ENCODE results near the gene SLC23A1. TPM values are rescaled to one million over a fixed set of nuclear protein-coding genes. Genes with fewer than 3 reads are reported as not detected.
"Not testable (repeated sequence)": the region's sequence is repeated elsewhere in the genome, so short reads cannot be mapped to it uniquely, and the experiment has no call there.

SLC23A1 gene
- total RNA-seq, 1 experiment from 2014 or later: not detected

DNA sequence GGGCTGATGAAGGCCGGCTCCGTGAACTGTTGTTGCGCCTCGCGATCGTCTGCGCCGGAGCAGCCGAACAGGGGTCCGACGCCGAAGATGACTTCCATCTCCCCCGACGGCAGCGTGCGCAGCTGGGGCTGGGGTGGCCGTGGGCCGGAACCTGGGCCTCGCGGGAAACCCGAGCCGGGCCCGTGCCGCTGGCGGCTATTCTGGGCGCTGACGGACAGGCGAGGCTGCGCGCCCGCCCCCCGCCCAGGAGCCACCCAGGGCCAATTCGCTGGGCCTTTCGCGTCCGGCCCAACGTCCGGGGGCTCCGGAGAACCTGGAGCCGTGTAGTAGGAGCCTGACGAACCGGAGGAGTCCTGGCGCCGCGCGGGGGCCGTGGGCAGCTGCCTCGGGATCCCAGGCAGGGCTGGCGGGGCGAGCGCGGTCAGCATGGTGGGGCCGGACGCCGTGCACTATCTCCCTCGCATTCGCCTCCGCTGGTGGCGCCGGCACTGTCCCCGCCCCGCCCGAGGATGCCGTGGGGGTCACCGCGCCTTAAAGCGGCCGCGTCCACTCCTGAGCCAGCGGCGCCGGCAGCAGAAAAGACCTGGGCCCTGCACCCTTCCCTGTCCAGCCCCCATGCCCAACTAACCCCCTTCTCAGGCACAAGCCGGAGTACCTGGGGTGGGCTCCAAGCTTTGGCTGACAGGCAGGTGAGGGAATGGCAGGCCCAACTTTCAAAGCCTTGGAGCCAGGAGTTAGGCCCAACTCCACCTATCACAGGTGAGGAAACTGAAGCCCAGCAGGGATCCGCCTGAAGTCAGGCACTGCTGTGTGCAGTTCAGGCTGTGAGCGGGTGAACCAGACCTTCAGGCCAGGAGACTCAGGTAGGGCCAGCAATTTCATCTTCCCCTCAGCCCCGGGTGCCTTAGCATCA lies 11.8 kb upstream of the SLC23A1 start, which contains the start of gene PROB1:
PROB1 (minus strand) TSS at position 451 of the 913 bp plus-strand sequence; CDS start at position 428, 23 bp downstream.
- no peak within 1 kb of the TSS for H3K4me3 ChIP-seq
- DNase-seq: no peak
- no peaks in the 10 kb centered on the region for H3K36me3 ChIP-seq
- no peaks in the 10 kb centered on the region for H3K9me3 ChIP-seq
- H3K27me3 ChIP-seq: no peaks in the 10 kb centered on the region

DNA sequence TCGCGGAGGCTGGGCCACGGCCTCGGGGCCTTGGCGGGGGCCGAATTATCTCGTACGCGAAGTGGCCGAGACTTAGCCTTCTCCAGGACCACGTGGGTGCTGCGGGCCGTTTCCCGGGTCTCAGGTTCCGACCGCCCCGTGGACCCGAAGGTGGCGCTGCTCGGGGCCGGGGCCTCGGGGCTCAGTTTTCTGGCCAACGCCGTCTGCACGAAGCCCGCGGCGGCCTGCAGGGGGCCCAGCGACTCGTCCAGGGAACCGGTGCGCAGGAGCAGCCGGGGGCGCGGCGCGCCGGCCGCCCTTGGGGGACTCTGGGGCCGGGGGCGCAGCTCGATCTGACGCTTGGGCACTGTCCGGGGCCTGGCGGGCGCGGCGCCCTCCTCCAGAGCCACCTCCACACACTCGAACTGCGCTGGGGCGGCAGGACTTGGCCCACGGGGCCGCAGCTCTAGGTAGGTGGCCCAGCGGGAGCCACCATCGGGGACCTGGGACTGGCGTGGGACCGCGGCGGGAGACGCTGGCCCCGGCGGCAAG lies 11.1 kb upstream of the SLC23A1 start:
- Histone ChIP-seq H3K36me3 (no peaks in the 10 kb centered on the region), H3K4me3 (no peak overlapping the region)

DNA sequence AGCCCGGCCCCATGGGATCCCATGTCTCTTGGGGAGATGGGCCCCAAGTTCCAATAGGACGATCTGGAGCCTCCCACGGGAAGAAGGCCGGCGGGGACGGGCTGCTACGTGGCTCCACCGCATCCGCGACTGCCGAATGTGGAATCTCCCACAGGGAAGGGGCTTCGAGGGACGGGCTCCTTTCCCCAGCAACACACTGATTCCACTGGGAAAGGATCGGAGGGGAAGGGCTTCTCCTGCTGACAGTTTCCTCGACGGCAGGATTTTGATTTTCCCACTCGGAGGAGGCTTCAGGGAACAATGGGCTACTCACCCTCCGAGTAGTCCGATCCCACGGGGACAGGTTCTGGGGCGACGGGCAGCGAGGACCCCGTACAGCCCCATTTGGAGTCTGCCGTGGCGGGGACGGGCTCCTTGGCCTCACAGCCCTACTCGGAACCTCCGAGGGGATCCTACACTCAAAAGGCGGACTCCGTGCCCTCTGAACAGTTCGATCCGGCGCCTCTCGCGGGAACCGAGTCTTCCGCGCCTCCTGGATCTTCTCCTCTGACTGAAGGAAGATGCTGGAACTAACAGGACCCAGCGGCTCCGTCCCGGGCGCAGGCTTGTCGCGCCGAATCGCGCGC lies 10.5 kb upstream of the SLC23A1 start:
- no peaks in the 10 kb centered on the region for H3K36me3 ChIP-seq
- no peaks in the 10 kb centered on the region for H3K27me3 ChIP-seq
- H3K9me3 ChIP-seq: no peaks in the 10 kb centered on the region
- no peak for DNase-seq
- no peak overlapping the region for H3K4me3 ChIP-seq

More for the DNA sequence above, 11.1 kb upstream of the SLC23A1 start:
- Histone ChIP-seq H3K27me3 (no peaks in the 10 kb centered on the region), H3K9me3 (no peaks in the 10 kb centered on the region)
- DNase-seq: no peak

DNA sequence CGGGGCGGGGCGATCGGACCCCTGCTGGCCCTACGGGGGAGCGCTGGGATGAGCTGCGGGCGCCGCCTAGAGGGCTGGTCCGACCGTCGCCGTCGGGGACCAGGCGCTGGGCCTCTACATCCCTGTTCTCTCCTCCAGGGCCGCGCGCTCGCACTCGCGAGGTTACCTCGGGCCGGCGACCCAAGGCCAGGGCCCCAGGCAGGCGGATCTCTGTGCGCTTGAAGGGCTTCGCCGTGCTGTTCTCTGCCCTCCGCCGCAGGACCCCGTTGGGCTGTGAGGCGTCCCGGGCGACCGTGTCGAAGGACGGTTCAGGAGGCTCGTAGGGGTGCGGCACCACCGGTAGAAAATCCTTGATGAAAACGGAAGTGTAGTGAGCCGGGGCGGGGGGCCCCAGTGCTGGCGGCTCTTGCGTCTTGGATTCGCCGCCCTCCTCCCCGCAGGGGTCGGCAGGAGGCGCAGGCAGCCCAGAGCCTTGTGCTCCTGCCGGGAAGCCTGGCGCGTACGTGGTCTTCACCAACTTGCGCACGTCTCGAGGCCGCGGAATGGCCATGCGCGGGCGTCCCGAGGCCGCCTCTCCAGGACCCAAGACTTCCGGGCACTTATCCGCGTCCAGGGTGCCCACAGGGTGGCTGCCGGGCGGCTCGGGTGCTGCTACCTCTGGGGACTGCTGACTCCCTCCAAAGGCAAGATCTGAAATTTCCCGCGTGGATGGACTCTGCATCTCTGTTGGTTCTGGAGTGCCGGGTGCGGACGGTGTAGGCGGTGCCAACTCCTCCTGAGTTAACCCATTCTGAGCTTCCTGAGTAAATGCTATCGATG lies 9.8 kb upstream of the SLC23A1 start:
- H3K9me3 ChIP-seq: no peaks in the 10 kb centered on the region
- DNase-seq: peak; percentile 68
- no peaks in the 10 kb centered on the region for H3K36me3 ChIP-seq
- H3K4me3 ChIP-seq: no peak overlapping the region
- H3K27me3 ChIP-seq: no peaks in the 10 kb centered on the region

DNA sequence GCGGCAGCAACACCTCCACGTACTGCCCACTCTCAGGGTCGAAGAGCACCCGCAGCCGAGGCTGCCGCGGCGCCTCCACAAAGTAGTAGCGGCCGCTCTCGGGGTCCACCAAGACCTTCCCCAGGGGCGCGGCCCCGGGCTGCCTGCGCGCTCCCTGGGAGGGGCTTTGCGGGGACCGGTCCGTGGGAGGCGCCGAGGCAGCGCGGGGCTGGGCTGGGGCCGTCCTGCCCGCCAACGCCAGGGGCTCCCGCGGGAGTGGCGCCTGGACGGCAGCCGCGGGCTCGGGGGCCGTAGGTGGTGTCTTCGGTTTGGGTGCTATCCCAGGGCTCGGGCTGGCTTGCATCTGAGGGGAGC lies 9.2 kb upstream of the SLC23A1 start:
- Histone ChIP-seq H3K36me3 (no peaks in the 10 kb centered on the region), H3K9me3 (no peaks in the 10 kb centered on the region), H3K27me3 (no peaks in the 10 kb centered on the region), H3K4me3 (no peak overlapping the region)
- DNase-seq: no peak

DNA sequence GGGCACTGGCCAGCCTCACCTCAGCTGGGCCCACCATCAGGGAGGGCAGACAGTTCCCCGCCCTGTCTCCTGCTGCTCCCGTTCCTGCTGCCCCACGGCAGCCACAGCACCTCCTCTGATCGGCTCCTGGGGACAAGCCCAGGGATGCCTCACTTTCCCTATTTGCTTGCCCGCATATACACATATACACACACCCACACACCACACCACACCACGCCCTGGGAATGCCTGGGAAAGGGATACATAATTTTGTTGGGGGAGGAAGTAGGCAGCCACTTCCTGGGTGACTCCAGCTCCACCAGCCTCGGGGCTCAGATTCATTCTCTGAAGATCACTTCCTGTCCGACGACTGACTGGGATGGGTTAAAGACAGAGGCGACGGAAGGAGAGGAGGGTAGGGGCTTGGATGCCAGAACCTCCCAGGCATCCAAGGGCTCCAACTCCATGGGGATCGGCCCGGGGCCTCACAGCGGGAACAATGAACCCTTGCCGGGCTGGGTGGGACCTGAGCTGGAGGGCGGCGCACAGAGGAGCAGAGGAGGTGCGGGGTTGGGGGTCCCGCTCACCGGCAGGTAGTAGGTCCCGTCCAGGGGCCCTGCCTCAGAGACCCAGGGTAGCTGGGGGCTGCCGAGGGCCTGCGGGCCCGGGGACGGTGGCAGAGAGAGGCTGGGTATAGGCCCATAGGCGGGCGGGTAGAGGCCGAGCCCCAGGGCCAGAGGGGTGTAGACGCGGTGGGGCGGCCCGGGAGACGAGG lies 8.7 kb upstream of the SLC23A1 start:
- Histone ChIP-seq H3K4me3 (no peak overlapping the region), H3K9me3 (no peaks in the 10 kb centered on the region), H3K27me3 (no peaks in the 10 kb centered on the region), H3K36me3 (no peaks in the 10 kb centered on the region)
- DNase-seq: peak; percentile 61

DNA sequence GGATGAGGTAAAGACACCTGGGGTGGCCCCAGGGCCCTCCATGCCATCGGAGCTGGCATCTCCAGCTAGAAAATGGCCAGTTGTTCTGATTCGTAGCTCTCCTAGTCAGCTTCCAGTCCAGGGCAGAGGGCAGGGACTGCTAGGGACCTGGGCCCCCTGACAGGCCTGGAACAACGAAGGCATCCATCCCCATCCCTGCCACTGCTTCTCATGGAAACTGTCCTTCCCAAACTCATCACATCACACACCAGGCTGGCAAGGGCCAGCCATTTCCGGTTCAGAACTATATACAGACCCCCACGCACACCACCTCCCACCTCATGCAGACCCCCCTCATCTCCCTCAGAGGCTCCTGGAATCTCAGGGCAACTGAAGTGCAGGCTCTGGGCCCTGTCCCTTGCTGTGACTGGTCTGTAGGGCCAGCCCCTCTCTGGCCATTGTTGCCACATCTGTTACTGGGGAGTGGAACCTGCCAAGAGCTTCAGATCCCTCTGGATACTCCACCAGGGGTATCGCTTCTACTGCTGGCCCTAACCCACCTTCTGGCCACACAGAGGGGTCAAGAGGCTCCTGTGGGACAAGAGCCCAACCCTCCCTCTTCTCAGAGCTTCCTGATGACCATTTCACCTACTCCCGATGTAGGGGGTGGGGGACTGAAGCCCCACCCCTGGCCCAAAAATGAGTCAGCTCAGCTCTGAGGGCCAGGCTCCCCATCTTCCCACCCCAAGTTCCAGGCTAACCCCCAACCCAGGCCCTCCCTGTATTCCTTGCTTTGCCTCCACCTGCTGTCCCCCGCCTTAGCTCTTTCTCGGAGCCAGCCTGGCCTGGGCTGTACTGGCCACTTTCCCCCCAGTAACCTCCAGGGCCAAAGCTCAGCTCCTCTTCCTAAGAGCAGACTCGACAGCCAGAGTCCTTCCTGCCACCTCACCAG lies 7.8 kb upstream of the SLC23A1 start:
- DNase-seq: no peak
- H3K9me3 ChIP-seq: no peaks in the 10 kb centered on the region
- H3K4me3 ChIP-seq: no peak overlapping the region
- no peaks in the 10 kb centered on the region for H3K36me3 ChIP-seq
- no peaks in the 10 kb centered on the region for H3K27me3 ChIP-seq

DNA sequence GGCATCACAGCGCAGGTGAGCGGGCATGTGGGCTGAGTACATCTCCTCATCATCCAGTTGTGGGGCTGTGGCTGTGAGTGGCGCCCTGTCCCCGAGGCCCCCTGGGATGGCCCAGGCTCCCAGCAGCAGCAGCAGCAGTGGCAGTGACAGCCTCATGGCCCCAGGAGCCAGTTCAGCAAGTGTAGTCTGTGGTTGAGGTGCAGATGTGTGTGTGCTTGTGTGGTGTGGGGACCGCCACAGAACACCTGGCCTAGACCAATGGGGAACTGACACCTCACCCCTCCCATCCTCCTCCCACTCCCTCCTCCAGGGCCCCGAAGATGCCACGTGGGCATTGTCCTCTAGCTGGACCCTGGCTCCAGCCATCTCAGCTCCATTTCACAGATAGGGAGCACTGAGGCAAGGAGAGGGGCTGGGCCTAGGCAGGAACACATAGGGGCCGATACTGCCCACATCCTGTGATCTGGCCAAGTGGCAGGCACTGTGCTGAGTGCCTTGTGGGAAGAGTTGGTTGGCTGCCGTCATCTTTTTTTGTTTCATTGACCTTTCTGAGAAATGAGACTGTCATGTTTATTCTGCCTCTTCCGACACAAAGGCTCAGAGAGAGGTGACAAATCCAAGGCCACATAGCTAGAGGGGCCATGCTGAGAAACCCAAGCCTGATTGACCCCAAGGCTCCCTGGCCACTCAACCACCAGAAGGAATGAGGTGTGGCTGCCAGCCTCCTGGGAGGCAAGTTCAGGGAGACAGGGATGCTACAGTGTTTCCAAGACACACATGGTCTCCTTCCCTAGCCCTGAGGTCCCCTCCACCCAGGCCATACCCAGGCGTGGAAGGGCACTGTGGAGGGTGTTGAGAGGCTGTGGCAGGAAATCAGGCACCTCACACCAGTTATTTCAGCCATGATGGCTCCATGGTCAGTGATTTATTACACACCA lies 6.9 kb upstream of the SLC23A1 start, which contains the start of gene MZB1:
MZB1 (minus strand) TSS at position 213 of the 938 bp plus-strand sequence; CDS start at position 156, 57 bp downstream.
- no peak within 1 kb of the TSS for H3K4me3 ChIP-seq
- DNase-seq: no peak
- no peaks in the 10 kb centered on the region for H3K9me3 ChIP-seq
- no peaks in the 10 kb centered on the region for H3K27me3 ChIP-seq
- H3K36me3 ChIP-seq: no peaks in the 10 kb centered on the region

DNA sequence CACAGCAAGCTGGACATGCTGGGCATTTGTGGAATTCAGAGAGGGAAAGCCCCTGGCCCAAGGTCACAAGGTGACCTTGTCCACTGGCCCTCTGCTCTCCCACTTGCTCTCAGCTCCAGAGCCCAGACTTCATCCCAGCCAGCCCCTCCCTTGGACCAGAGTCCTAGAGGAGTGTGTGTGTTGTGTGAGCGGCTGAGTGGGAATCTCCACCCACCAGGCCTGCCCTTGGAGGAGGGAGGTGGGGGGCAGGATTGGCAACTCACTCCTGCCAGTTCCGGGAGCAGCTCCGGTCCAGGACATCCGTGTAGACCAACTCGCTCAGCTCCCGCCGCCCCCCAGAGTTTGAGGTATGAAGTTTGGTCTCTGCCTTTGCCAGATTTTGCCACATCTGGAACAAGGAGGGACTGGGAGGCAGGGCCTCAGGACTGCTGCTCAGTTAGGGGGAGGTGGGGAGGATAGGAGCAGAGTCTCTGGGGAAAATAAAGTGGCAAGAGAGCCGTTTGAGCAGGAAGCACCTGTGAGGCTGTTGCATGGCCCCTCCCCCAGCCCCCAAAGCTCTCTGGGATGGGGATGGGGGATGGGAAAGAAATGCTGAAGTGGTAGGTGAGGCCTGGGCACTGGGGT lies 5.2 kb upstream of the SLC23A1 start:
- Histone ChIP-seq H3K9me3 (no peaks in the 10 kb centered on the region), H3K27me3 (no peaks in the 10 kb centered on the region), H3K4me3 (no peak overlapping the region), H3K36me3 (no peaks in the 10 kb centered on the region)
- DNase-seq: no peak

DNA sequence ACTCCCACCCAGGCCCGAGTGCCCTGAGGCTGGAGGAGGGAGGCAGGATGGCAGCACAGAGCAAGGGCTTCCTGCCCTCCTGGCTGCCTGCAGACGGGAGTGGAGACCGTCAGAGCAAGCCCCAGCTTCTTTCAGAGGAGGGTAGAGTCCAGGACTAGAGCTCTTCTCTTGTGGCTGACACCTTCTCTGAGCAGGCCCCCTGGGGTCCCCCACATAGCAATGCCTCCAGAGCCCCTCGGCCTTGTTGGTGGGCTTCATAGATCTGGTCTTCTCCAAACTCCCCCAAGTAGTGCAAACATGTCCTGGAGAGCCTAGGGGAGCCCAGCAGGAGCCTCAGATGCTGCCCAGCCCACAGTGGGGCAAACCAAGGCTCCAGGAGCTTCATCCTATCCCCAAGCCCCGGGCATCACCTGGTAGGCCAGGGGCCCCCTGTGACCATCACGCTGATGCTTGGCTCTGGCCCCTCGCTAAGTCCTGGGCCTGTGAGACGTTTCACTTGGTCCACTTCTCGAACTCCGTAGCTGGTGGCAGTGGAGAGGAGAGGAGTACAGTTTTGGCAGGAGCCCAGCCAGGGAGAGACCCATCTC lies 4.6 kb upstream of the SLC23A1 start:
- H3K9me3 ChIP-seq: no peaks in the 10 kb centered on the region
- no peaks in the 10 kb centered on the region for H3K27me3 ChIP-seq
- no peak overlapping the region for H3K4me3 ChIP-seq
- no peaks in the 10 kb centered on the region for H3K36me3 ChIP-seq
- DNase-seq: no peak

DNA sequence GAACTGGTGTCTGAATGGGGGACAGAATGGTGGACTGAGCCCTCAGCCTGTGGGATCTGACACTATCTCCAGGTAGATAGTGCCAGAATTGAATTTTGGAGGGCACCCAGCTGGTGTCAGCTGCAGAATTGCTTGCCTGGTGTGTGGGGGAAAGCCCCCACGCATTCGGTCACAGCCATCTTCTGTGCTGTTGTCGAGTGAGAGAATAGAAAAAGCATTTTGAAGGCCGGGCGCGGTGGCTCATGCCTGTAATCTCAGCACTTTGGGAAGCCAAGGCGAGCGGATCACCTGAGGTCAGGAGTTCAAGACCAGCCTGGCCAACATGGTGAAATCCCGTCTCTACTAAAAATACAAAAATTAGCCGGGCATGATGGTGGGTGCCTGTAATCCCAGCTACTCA lies 3.9 kb upstream of the SLC23A1 start:
- H3K4me3 ChIP-seq, H3K27me3 ChIP-seq, H3K9me3 ChIP-seq, DNase-seq, H3K36me3 ChIP-seq: not testable (repeated sequence)

DNA sequence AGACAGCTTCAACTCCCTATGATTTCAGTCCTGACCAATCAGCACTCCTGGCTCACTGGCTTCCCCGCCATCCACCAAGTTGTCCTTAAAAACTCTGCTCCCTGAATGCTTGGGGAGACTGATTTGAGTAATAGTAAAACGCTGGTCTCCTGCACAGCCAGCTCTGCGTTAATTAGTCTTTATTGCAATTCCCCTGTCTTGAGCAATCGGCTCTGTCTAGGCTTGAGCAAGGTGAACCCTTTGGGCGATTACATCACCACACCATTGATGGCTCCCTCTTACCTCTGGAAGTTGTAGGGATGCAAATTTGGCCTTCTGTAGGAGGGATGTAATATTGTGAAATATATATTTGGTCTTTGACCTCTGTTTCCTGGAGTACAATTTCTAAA lies 2.9 kb upstream of the SLC23A1 start:
- Histone ChIP-seq H3K27me3 (no peaks in the 10 kb centered on the region), H3K36me3 (no peaks in the 10 kb centered on the region), H3K4me3 (no peak overlapping the region), H3K9me3 (no peaks in the 10 kb centered on the region)
- DNase-seq: no peak

DNA sequence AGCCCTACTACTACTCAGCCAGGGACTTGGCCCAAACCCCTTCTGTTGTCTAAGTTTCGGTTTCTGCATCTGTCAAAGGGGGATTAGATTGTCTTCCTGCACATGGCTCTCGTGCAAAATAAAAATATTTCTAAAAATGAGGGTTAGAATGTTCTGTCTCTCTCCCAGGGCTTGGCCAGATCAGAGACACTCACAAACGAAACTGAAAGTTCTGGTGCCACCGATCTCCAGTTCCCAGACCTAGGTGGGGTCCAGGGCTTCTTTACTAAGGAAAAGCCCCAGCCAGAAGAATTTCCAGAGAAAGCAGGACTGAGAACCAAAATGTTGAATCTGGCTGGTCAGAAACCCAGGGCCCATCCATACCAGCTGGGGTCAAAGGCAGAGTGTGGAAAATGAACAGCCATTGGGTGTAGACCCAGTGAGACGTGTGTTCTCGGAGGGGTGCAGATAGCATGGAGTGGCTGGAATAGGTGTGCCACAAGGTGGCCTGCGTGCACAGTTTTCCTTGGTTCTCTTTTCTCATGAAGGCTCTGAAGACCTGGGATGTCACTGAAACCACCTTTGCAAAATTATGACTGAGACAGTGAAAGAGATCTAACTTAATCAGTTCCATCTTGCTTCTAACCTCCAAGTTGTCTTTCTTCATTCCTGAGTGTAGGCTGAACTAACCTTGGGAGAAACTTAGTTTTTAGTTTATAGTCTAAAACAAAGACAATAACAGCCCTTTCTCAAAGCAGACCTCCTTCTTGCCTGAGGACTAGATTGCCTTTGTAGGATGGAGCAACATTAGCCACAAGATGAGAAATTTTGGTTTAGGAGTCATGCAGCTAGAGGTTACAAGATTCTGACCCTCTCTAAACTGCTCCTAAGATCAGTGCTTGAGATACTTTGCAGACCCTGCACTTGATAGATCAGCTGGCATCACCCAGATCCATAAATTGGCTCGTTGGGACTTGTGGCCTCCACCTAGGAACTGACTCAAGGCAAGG lies 2.3 kb upstream of the SLC23A1 start:
- Histone ChIP-seq H3K4me3 (no peak overlapping the region), H3K27me3 (no peaks in the 10 kb centered on the region)
- no peak for DNase-seq

More for the DNA sequence above, 2.3 kb upstream of the SLC23A1 start:
- H3K9me3 ChIP-seq: no peaks in the 10 kb centered on the region
- no peaks in the 10 kb centered on the region for H3K36me3 ChIP-seq

Measured in MG63 (cell line).